Transverse colon (tissue), 4 donors: ENCODE data around the gene MRPL9. TPM values are rescaled to one million over a fixed set of nuclear protein-coding genes. Genes with fewer than 3 reads are reported as not detected.

Experiments
- DNase-seq: peaks from one replicate; pipeline ENCODE4 v3.0.0-alpha.2; 2019
- H3K27ac ChIP-seq, 4 donors: fragments of 200-600 bp; sonication (generic); 2 replicates each; pipeline ENCODE4 v1.5.1; 2016 to 2018; ENCODE audit warnings: inconsistent platforms in 4 of 4
- H3K27me3 ChIP-seq: fragments of 200-600 bp; sonication (generic); 2 replicates; pipeline ENCODE4 v1.5.1; 2017; ENCODE audit warnings: inconsistent platforms
- H3K36me3 ChIP-seq, 4 donors: fragments of 200-600 bp; sonication (generic); 2 replicates each; pipeline ENCODE4 v1.5.1; 2017 to 2019; ENCODE audit warnings: inconsistent platforms in 4 of 4
- H3K4me1 ChIP-seq, 4 donors: fragments of 200-600 bp; sonication (generic); 2 replicates each; pipeline ENCODE4 v1.5.1; 2017 to 2020; ENCODE audit warnings: inconsistent platforms in 4 of 4
- H3K4me3 ChIP-seq, 4 donors: fragments of 200-600 bp; sonication (generic); 1 replicate in 1 of 4; 2 replicates in 3 of 4; pipeline versions ENCODE4 v1.5.1 to v1.6.1; 2017 to 2019; ENCODE audit warnings: inconsistent platforms in 4 of 4
- H3K9me3 ChIP-seq, 2 donors: fragments of 200-600 bp; sonication (generic); 2 replicates each; pipeline ENCODE4 v1.5.1; 2017 to 2019; ENCODE audit warnings: inconsistent platforms in 2 of 2
- CTCF ChIP-seq, 5 experiments: fragments of 200-600 bp in 3 of 5; fragments of 450-650 bp in 2 of 5; sonication (generic) in 3 of 5; IDR thresholded peaks; 1 replicate in 2 of 5; 2 replicates in 3 of 5; pipeline ENCODE4 v1.5.1; 2016 to 2017; ENCODE audit warnings: antibody characterized with exemption in 5 of 5, inconsistent platforms in 3 of 5, mild to moderate bottlenecking in 2 of 5, moderate library complexity in 1 of 5
- EP300 ChIP-seq: sonication (generic); formaldehyde crosslinking; IDR thresholded peaks from one replicate; pipeline ENCODE4 v1.6.1; 2017; ENCODE audit warnings: antibody characterized with exemption, low read depth
- POLR2A ChIP-seq: fragments of 450-650 bp; IDR thresholded peaks from one replicate; pipeline ENCODE4 v1.6.1; 2016; ENCODE audit warnings: antibody characterized with exemption, mild to moderate bottlenecking, moderate library complexity
- POLR2AphosphoS5 ChIP-seq, 3 donors: sonication (generic); formaldehyde crosslinking; IDR thresholded peaks; one replicate each; pipeline ENCODE4 v1.6.1; 2016; ENCODE audit warnings: antibody characterized with exemption in 3 of 3
- WGBS, 2 donors: methylation state at CpG; one replicate each; pipeline ENCODE4 v1.1.5; 2018; ENCODE audit warnings: low coverage in 1 of 2; 5-methylcytosine and 5-hydroxymethylcytosine counted together
- in situ Hi-C, 4 donors: fragments of 200-750 bp; cut with MboI; loops; one replicate each; pipeline versions ENCODE4 v1.15.0 to v1.15.1; 2017; ENCODE audit warnings: low sequenced_read_pairs in 3 of 4, low pct_ligation_motif_present in 1 of 4, low pct_unique_long_range_greater_than_20kb in 1 of 4
- intact Hi-C: fragments of 100-400 bp; cut with DNase I; formaldehyde crosslinking; loops from one replicate; pipeline ENCODE4 v1.15.1; 2023; ENCODE audit warnings: low total_unique reads
- total RNA-seq, 4 donors: library from RNA; depleted of rRNA; stranded (reverse); fragments of >200 nt; gene quantifications; one replicate each; pipeline ENCODE4 v1.1.0, GENCODE V29; 2016

Gene MRPL9
- total RNA-seq, 4 donors from 2014 or later, result 20.2 to 138 (median 40.1) TPM

GRCh38 chr1:151723726-151724370, 39.4 kb downstream of the MRPL9 start:
- Histone ChIP-seq H3K9me3 (no peaks in the 10 kb centered on the region), H3K4me1 (peaks cover 5 to 57% (median 39%) of the 10 kb centered on the region in 4 donors), H3K4me3 (no peak overlapping the region), H3K27ac (no peak overlapping the region), H3K27me3 (no peaks in the 10 kb centered on the region), H3K36me3 (no peaks in the 10 kb centered on the region)
- in situ Hi-C loops (no loop called here), intact Hi-C loops (no loop called here)
- TF ChIP-seq EP300, result no peak
- no peak for TF ChIP-seq CTCF (IDR thresholded peaks at IDR 0.05)
- TF ChIP-seq POLR2AphosphoS5 (IDR thresholded peaks at IDR 0.05), result no peak
- TF ChIP-seq POLR2A, result no peak
- no peak for DNase-seq
- 61 to 70% methylated on average over 3 of the region's 3 CpGs for WGBS, 2 donors

- peak overlapping the region in 3 of 4 donors; percentile 37 to 59 (median 39) for H3K4me3 ChIP-seq
- H3K27ac ChIP-seq, result peak overlapping the region; percentile 72 to 83 (median 77)
- no peak for DNase-seq
- peaks cover 8% of the 10 kb centered on the region for H3K27me3 ChIP-seq
- no peaks in the 10 kb centered on the region for H3K9me3 ChIP-seq
- 55 to 70% methylated on average over 2 to 17 of the region's 17 CpGs for WGBS, 2 donors
- in situ Hi-C loops (no loop called here), intact Hi-C loops (no loop called here)
- no peaks in the 10 kb centered on the region for H3K36me3 ChIP-seq
- H3K4me1 ChIP-seq, result peaks cover 5 to 55% (median 31%) of the 10 kb centered on the region in 4 donors
- TF ChIP-seq POLR2AphosphoS5 (IDR thresholded peaks at IDR 0.05) (no peak), CTCF (IDR thresholded peaks at IDR 0.05) (no peak), EP300 (no peak), POLR2A (no peak)
Measured at GRCh38 chr1:151721788-151722510, 41.3 kb downstream of the MRPL9 start.

DNA sequence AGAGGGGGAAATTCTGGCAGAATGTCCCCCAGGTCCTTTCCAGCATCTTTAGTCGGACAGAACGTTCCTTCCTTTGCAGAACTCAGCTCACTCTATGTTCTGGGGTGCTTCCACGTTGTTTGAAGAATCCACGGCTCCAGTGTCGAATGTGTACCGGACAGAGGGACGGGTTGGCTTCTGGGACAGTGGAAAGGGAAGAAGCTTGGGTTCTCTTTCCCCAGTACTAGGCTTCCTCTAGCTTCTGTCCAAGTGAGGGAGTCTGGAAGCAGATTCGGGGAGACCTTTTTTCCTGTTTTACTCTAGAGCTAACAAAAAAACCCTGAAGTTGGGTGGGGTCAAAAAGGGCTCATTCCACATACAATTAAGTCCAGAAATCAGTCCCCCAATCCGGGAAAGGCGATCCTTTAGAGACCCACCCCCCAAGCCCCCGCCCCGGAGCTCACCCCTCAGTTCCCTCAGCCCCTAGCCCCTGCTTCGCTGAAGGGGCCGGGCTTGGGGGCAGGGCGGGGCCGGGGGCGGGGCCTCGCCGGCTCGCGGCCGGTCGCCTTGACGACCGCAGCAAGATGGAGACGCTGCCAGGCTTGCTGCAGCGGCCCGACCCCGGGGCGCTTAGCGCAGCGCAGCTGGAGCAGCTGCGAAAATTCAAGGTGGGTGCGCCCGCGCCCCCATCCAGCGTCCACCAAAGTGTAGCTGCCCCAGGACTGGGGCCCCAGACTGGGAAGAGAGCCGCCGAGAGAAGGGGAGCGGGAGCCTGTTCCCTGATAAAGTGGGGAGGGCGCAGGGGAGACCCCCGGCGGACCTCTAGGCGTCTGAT, 42.1 kb downstream of the MRPL9 start, which contains the start of gene RIIAD1:
TSS of gene RIIAD1 (plus strand) at position 549 of the 814 bp plus-strand sequence. CDS start at position 564, 15 bp downstream.
- intact Hi-C loops (no loop called here), in situ Hi-C loops (no loop called here)
- H3K4me1 ChIP-seq, result peaks cover 5 to 53% (median 28%) of the 10 kb centered on the region in 4 donors
- H3K27me3 ChIP-seq, result peaks cover 15% of the 10 kb centered on the region
- WGBS, 2 donors, result 0 to 5% methylated on average over 1 to 42 of the region's 44 CpGs
- no peaks in the 10 kb centered on the region for H3K9me3 ChIP-seq
- DNase-seq, result no peak
- TF ChIP-seq CTCF (IDR thresholded peaks at IDR 0.05), result no peak
- TF ChIP-seq POLR2A, result no peak
- TF ChIP-seq POLR2AphosphoS5 (IDR thresholded peaks at IDR 0.05), result no peak
- no peaks in the 10 kb centered on the region for H3K36me3 ChIP-seq
- H3K27ac ChIP-seq, result peak within 1 kb of the TSS; percentile 72 to 83 (median 77)
- peak within 1 kb of the TSS; percentile 1 to 59 (median 38) for H3K4me3 ChIP-seq

- no peaks in the 10 kb centered on the region for H3K9me3 ChIP-seq
- DNase-seq, result no peak
- no peaks in the 10 kb centered on the region for H3K36me3 ChIP-seq
- in situ Hi-C loops, result no loop called here
- WGBS, 2 donors, result 0 to 15% methylated on average over 2 to 5 of the region's 5 CpGs
- H3K27me3 ChIP-seq, result peaks cover 19% of the 10 kb centered on the region
- peaks cover 5 to 49% (median 26%) of the 10 kb centered on the region in 4 donors for H3K4me1 ChIP-seq
- no peak for TF ChIP-seq EP300
- H3K27ac ChIP-seq, result peak overlapping the region; percentile 72 to 83 (median 77)
- peak overlapping the region in 3 of 4 donors; percentile 37 to 59 (median 39) for H3K4me3 ChIP-seq
- intact Hi-C loops, result no loop called here
Measured at GRCh38 chr1:151720554-151720953, 42.7 kb downstream of the MRPL9 start.
